ENCODE measurements around the gene TMEM72. TPM values are rescaled to one million over a fixed set of nuclear protein-coding genes. Genes with fewer than 3 reads are reported as not detected.

Gene TMEM72
- total RNA-seq, 6 donors from 2014 or later: 0.06 TPM; not detected in 5

- no peaks in the 10 kb centered on the region for H3K9me3 ChIP-seq
- 83 to 92% methylated on average over 1 to 3 of the region's 3 CpGs for WGBS, 2 donors
- H3K27me3 ChIP-seq: no peaks in the 10 kb centered on the region
- H3K36me3 ChIP-seq: peaks cover 0 to 2% (median 0%) of the 10 kb centered on the region in 4 donors
- H3K27ac ChIP-seq: no peak overlapping the region
- ATAC-seq (ENCODE audit: low FRiP score in 2 of 2): no peak
- H3K4me3 ChIP-seq: no peak overlapping the region
- DNase-seq: no peak
- no peak for TF ChIP-seq EP300 (IDR thresholded peaks at IDR 0.05)
- no peak for TF ChIP-seq POLR2AphosphoS5 (IDR thresholded peaks at IDR 0.05)
- TF ChIP-seq POLR2A (IDR thresholded peaks at IDR 0.05): no peak
- no peak for TF ChIP-seq CTCF (IDR thresholded peaks at IDR 0.05)
- H3K4me1 ChIP-seq: peaks cover 10 to 30% (median 14%) of the 10 kb centered on the region in 4 donors
Measured at GRCh38 chr10:44949915-44950314, 38.8 kb downstream of the TMEM72 start.

GRCh38 chr10:44950326-44951225 is 39.4 kb downstream of the TMEM72 start:
- DNase-seq: no peak
- no peak for ATAC-seq (ENCODE audit: low FRiP score in 2 of 2)
- 94 to 96% methylated on average over 10 of the region's 10 CpGs for WGBS, 2 donors
- no peak overlapping the region for H3K27ac ChIP-seq
- no peaks in the 10 kb centered on the region for H3K9me3 ChIP-seq
- TF ChIP-seq POLR2AphosphoS5 (IDR thresholded peaks at IDR 0.05) (no peak), CTCF (IDR thresholded peaks at IDR 0.05) (no peak), POLR2A (IDR thresholded peaks at IDR 0.05) (no peak), EP300 (IDR thresholded peaks at IDR 0.05) (no peak)
- no peaks in the 10 kb centered on the region for H3K27me3 ChIP-seq
- H3K36me3 ChIP-seq: peaks cover 0 to 2% (median under 1%) of the 10 kb centered on the region in 4 donors
- no peak overlapping the region for H3K4me3 ChIP-seq
- peaks cover 10 to 29% (median 13%) of the 10 kb centered on the region in 4 donors for H3K4me1 ChIP-seq

GRCh38 chr10:44951576-44952226 is 40.6 kb downstream of the TMEM72 start:
- no peak overlapping the region for H3K4me3 ChIP-seq
- peaks cover 8 to 24% (median 10%) of the 10 kb centered on the region in 4 donors for H3K4me1 ChIP-seq
- DNase-seq (no peak), ATAC-seq (ENCODE audit: low FRiP score in 2 of 2) (no peak)
- no peak overlapping the region for H3K27ac ChIP-seq
- 85 to 91% methylated on average over 7 of the region's 7 CpGs for WGBS, 2 donors
- H3K36me3 ChIP-seq: peaks cover 0 to 13% (median 6%) of the 10 kb centered on the region in 4 donors
- H3K9me3 ChIP-seq: no peaks in the 10 kb centered on the region
- no peaks in the 10 kb centered on the region for H3K27me3 ChIP-seq
- TF ChIP-seq POLR2A (IDR thresholded peaks at IDR 0.05) (no peak), CTCF (IDR thresholded peaks at IDR 0.05) (no peak), EP300 (IDR thresholded peaks at IDR 0.05) (no peak), POLR2AphosphoS5 (IDR thresholded peaks at IDR 0.05) (no peak)

GRCh38 chr10:44952779-44953231 is 41.7 kb downstream of the TMEM72 start:
- Histone ChIP-seq H3K36me3 (peaks cover 0 to 13% (median 6%) of the 10 kb centered on the region in 4 donors), H3K27ac (no peak overlapping the region), H3K4me1 (peaks cover 8 to 20% (median 12%) of the 10 kb centered on the region in 4 donors), H3K27me3 (no peaks in the 10 kb centered on the region), H3K9me3 (no peaks in the 10 kb centered on the region), H3K4me3 (no peak overlapping the region)
- ATAC-seq (ENCODE audit: low FRiP score in 2 of 2): no peak
- TF ChIP-seq POLR2AphosphoS5 (IDR thresholded peaks at IDR 0.05) (no peak), EP300 (IDR thresholded peaks at IDR 0.05) (no peak), POLR2A (IDR thresholded peaks at IDR 0.05) (no peak), CTCF (IDR thresholded peaks at IDR 0.05) (no peak)
- no peak for DNase-seq
- 61 to 71% methylated on average over 2 of the region's 2 CpGs for WGBS, 2 donors

Measured in upper lobe of left lung (tissue), 6 donors.